Left hindlimb (tissue), 1 donor: Measurements from ENCODE around the gene KBTBD12.

Experiments used
- DNase-seq: peaks from one replicate; pipeline ENCODE4 v3.0.0-alpha.2; 2018

KBTBD12 gene

GRCh38 chr3:128036119-128036518 is 121.1 kb downstream of the KBTBD12 start:
- no peak for DNase-seq
